Stimulated activated CD8-positive, alpha-beta memory T cell treated with anti-CD3 and anti-CD28 coated beads, Interleukin-15, amount 100 ng/mL, for 24 hours (primary cell): Measurements from ENCODE around the gene YEATS2.
"Not testable (repeated sequence)": the region's sequence is repeated elsewhere in the genome, so short reads cannot be mapped to it uniquely, and the experiment has no call there.

Source experiments
- DNase-seq: peaks from one replicate; pipeline ENCODE4 v3.0.0-alpha.2; 2020; ENCODE audit warnings: low read depth

The YEATS2 gene

GRCh38 chr3:183776451-183776850, 78.9 kb downstream of the YEATS2 start:
- not testable (repeated sequence) for DNase-seq

- no peak for DNase-seq
These were observed 79.5 kb downstream of the YEATS2 start for GRCh38 chr3:183777016-183777618.

GRCh38 chr3:183779896-183780465, 82.4 kb downstream of the YEATS2 start:
- no peak for DNase-seq

GRCh38 chr3:183781246-183781645, 83.6 kb downstream of the YEATS2 start:
- no peak for DNase-seq

- no peak for DNase-seq
These were observed 85.1 kb downstream of the YEATS2 start for GRCh38 chr3:183782576-183783276.

- not testable (repeated sequence) for DNase-seq
These were observed 86.9 kb downstream of the YEATS2 start for GRCh38 chr3:183784503-183784902.

GRCh38 chr3:183789826-183790225, 92.2 kb downstream of the YEATS2 start:
- DNase-seq: no peak

- DNase-seq: no peak
These were observed 93.1 kb downstream of the YEATS2 start for GRCh38 chr3:183790700-183791099.

GRCh38 chr3:183792976-183793375, 95.4 kb downstream of the YEATS2 start:
- DNase-seq: no peak

GRCh38 chr3:183794452-183794851, 96.9 kb downstream of the YEATS2 start:
- no peak for DNase-seq

- DNase-seq: no peak
These were observed 98.8 kb downstream of the YEATS2 start for GRCh38 chr3:183796372-183796771.

- no peak for DNase-seq
These were observed 100.4 kb downstream of the YEATS2 start for GRCh38 chr3:183797996-183798395.

- no peak for DNase-seq
These were observed 101.9 kb downstream of the YEATS2 start for GRCh38 chr3:183799461-183799860.

- no peak for DNase-seq
These were observed 102.8 kb downstream of the YEATS2 start for GRCh38 chr3:183800243-183800863.

- no peak for DNase-seq
These were observed 104.0 kb downstream of the YEATS2 start for GRCh38 chr3:183801601-183802000.

- no peak for DNase-seq
These were observed 105.4 kb downstream of the YEATS2 start for GRCh38 chr3:183802989-183803388.

- no peak for DNase-seq
These were observed 109.7 kb downstream of the YEATS2 start for GRCh38 chr3:183807209-183807728.

GRCh38 chr3:183807881-183808280, 110.3 kb downstream of the YEATS2 start:
- DNase-seq: no peak

GRCh38 chr3:183808355-183808754, 110.8 kb downstream of the YEATS2 start:
- DNase-seq: no peak

GRCh38 chr3:183809270-183809669, 111.7 kb downstream of the YEATS2 start:
- DNase-seq: no peak

GRCh38 chr3:183810643-183811594, 113.3 kb downstream of the YEATS2 start:
- DNase-seq: no peak

- DNase-seq: no peak
These were observed 114.0 kb downstream of the YEATS2 start for GRCh38 chr3:183811638-183812037.
